ENCODE data around the gene HNRNPA2B1. TPM values are rescaled to one million over a fixed set of nuclear protein-coding genes. Genes with fewer than 3 reads are reported as not detected.
"Not testable (repeated sequence)": the region's sequence is repeated elsewhere in the genome, so short reads cannot be mapped to it uniquely, and the experiment has no call there.

The HNRNPA2B1 gene
- total RNA-seq, 1 donor from 2014 or later, result 377 TPM

DNA sequence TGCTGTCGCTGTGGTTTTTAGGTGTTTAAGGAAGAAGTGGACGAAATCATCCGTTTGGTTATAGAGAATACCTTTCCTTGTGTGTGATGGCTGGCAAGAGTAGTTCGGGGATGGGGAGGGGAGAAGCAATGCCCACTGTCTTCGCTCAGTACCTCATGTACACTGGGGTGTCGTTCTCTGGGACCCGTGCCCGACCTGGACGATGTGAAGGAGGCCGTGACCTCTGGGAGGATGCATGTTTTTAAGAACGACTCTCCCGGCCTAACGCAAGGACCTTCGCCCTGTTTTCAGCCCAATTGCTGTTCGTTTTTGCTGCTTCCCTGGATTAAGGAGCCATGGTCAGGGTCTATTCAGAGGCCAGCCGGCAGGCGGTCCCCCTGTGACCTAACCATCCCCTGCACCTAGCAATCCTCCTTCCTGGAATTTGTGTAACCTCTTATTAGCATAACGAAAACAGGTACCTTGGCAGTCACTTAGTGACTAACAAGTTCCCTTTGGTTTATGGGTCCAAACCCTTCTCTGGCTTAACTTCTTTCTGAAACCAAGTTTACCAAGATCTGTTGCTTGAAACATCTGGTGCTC is 47.2 kb downstream of the HNRNPA2B1 start:
- DNase-seq (ENCODE audit: low spot score), result no peak
- ATAC-seq, result no peak
- intact Hi-C loops (cut with DNase I), result no loop called here

GRCh38 chr7:26152782-26153240 is 47.7 kb downstream of the HNRNPA2B1 start:
- DNase-seq (ENCODE audit: low spot score); ATAC-seq; intact Hi-C loops (cut with DNase I): not testable (repeated sequence)

DNA sequence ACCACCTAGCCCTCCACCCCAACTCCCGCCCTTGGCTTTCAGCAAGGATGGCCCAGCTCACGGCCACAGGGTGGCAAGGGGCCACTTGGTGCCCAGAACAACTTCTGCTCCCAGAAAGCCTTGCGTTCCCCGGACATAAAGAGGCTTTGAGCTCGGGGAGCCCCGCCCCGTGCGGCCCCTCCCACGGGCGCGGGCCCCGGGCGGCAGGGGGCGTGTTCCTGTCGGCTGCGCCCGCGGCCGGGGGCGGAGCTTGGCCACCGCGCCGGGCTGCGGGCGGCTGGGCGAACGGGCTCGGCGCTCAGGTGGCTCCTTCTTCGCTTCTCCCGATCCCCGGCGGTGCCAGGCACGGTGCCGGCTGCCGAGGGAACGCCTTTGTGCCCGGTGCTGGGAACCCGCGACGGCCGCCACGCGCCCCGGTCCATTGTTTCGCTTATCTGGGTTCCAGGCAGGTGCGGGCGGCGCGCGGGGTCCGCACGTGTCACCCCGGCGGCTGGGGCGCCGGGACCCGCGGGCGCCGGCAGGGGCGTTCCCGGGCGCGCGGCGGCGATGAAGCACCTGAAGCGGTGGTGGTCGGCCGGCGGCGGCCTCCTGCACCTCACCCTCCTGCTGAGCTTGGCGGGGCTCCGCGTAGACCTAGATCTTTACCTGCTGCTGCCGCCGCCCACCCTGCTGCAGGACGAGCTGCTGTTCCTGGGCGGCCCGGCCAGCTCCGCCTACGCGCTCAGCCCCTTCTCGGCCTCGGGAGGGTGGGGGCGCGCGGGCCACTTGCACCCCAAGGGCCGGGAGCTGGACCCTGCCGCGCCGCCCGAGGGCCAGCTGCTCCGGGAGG is 48.4 kb downstream of the HNRNPA2B1 start, which contains the start of gene NFE2L3:
Gene NFE2L3 (plus strand): TSS at position 246 of the 829 bp plus-strand sequence. CDS start 301 bp downstream, at position 547.
- ATAC-seq (peak; percentile 89), DNase-seq (ENCODE audit: low spot score) (peak; percentile 80)

DNA sequence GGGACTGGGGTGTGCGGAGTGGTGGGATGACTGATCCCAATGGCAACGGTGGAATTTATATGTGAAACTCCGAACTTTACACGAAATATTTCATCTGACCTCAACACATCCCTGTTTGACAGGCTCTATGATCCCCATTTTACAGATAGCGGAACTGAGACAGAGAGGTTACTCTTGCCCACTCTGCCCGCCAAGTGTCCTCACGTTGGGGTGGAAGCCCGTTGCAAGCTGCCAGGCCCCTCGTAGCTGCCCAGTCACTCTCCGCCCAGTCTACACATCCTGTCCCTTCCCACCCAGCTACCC is 48.9 kb downstream of the HNRNPA2B1 start:
- ATAC-seq (no peak), DNase-seq (ENCODE audit: low spot score) (no peak)
- intact Hi-C loops (cut with DNase I), result no loop called here

More for the DNA sequence above, 48.4 kb downstream of the HNRNPA2B1 start, which contains the start of gene NFE2L3:
- intact Hi-C loops (cut with DNase I), result no loop called here

DNA sequence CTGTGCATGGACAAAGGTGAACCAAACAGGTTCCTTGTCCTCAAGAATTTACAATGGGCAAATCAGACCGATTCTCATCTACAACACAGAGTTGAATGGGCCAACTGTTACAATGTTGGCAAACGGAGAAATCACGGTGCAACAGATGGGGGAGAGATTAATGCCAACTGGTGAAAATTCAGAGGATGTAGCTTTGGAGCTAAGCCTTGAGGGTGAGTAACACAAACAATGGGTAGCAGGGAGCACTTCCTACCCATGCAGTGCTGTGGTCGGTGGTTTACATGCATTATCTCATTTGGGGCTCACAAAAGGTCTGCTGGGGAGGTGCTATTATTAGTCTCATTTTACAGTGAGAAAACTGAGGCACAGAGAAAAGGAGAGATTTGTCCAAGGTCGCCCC is 49.5 kb downstream of the HNRNPA2B1 start:
- intact Hi-C loops (cut with DNase I), result no loop called here
- DNase-seq (ENCODE audit: low spot score) (no peak), ATAC-seq (no peak)

DNA sequence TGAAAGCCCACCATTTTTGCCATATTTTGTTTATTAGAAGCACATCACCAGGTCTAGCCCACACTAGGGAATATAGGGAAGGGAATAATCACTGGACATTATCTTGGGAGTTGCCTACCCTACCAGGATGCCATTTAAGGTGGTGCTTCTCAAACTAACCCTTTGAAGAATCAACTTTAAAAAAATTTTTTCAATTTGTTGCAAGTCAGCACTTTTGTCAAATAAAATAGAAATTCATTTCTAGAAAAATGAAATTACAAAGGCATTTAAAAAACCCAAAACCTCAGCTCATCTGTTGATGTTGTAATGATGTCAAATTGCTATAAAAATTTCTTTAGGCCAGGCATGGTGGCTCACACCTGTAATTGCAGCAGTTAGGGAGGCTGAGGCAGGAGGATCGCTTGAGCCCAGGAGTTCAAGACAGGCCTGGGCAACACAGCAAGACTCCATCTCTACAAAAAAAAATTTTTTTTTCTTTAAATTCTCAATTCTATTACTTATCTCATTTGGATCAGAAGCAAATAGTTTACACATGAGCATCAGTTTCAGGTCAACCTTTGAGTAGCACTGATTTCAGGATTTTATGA is 51.1 kb downstream of the HNRNPA2B1 start:
- ATAC-seq, result no peak
- DNase-seq (ENCODE audit: low spot score), result no peak
- intact Hi-C loops (cut with DNase I), result no loop called here

DNA sequence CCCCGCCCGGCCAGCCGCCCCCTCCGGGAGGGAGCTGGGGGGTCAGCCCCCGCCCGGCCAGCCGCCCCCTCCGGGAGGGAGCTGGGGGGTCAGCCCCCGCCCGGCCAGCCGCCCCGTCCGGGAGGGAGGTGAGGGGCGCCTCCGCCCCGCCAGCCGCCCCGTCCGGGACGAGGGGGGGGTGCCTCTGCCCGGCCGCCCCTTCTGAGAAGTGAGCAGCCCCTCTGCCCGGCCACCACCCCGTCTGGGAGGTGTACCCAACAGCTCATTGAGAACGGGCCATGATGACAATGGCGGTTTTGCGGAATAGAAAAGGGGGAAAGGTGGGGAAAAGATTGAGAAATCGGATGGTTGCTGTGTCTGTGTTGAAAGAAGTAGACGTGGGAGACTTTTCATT is 52.2 kb downstream of the HNRNPA2B1 start:
- DNase-seq (ENCODE audit: low spot score); intact Hi-C loops (cut with DNase I); ATAC-seq: not testable (repeated sequence)

DNA sequence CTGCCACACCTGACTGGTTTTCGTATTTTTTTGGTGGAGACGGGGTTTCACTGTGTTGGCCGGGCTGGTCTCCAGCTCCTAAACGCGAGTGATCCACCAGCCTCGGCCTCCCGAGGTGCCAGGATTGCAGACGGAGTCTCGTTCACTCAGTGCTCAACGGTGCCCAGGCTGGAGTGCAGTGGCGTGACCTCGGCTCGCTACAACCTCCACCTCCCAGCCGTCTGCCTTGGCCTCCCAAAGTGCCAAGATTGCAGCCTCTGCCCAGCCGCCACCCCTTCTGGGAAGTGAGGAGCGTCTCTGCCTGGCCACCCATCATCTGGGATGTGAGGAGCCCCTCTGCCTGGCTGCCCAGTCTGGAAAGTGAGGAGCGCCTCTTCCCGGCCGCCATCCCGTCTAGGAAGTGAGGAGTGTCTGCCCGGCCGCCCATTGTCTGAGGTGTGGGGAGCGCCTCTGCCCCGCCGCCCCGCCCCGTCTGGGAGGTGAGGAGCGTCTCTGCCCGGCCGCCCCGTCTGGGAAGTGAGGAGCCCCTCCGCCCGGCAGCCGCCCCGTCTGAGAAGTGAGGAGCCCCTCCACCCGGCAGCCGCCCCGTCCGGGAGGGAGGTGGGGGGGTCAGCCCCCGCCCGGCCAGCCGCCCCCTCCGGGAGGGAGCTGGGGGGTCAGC is 52.8 kb downstream of the HNRNPA2B1 start:
- DNase-seq (ENCODE audit: low spot score); ATAC-seq; intact Hi-C loops (cut with DNase I): not testable (repeated sequence)

DNA sequence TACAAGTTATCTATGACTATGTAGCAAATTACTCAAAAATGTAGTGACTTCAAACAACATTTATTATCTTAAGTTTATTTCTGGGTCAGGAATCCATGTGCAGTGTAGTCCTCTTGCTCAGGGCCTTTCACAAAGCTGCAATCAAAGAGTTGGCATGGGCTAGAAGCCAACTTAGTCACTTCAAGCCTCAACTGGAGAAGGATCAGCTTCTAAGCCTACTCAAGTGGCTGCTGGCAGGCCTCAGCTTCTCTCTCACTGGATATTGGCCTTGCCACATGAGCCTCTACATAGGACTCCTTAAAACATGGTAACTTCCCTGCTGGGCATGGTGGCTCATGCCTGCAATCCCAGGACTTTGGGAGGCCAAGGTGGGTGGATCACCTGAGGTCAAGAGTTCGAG is 53.5 kb downstream of the HNRNPA2B1 start:
- no peak for DNase-seq (ENCODE audit: low spot score)
- intact Hi-C loops (cut with DNase I), result no loop called here
- ATAC-seq, result no peak

- DNase-seq (ENCODE audit: low spot score) (no peak), ATAC-seq (no peak)
- intact Hi-C loops (cut with DNase I), result no loop called here
These were observed 55.3 kb downstream of the HNRNPA2B1 start for GRCh38 chr7:26145238-26145637.

- DNase-seq (ENCODE audit: low spot score), result no peak
- intact Hi-C loops (cut with DNase I), result no loop called here
- no peak for ATAC-seq
These were observed 56.1 kb downstream of the HNRNPA2B1 start for GRCh38 chr7:26144184-26145080.

GRCh38 chr7:26143298-26144048 is 57.1 kb downstream of the HNRNPA2B1 start:
- DNase-seq (ENCODE audit: low spot score) (no peak), ATAC-seq (no peak)
- intact Hi-C loops (cut with DNase I), result no loop called here

GRCh38 chr7:26141077-26141476 is 59.5 kb downstream of the HNRNPA2B1 start:
- intact Hi-C loops (cut with DNase I), result no loop called here
- DNase-seq (ENCODE audit: low spot score) (no peak), ATAC-seq (peak; percentile 78)

GRCh38 chr7:26140380-26140779 is 60.2 kb downstream of the HNRNPA2B1 start:
- ATAC-seq (no peak), DNase-seq (ENCODE audit: low spot score) (no peak)
- intact Hi-C loops (cut with DNase I), result no loop called here

Data from sciatic nerve (tissue), 2 donors.